NCI-H82 treated with DMSO at 0.1 percent for 48 hours (cell line): ENCODE data around the gene CRYL1.

ENCODE experiments used
- DNase-seq: peaks from one replicate; lab custom pipeline; 2025; ENCODE audit not compliant: unreplicated experiment; lab: John Stamatoyannopoulos, UW

CRYL1 gene

DNA sequence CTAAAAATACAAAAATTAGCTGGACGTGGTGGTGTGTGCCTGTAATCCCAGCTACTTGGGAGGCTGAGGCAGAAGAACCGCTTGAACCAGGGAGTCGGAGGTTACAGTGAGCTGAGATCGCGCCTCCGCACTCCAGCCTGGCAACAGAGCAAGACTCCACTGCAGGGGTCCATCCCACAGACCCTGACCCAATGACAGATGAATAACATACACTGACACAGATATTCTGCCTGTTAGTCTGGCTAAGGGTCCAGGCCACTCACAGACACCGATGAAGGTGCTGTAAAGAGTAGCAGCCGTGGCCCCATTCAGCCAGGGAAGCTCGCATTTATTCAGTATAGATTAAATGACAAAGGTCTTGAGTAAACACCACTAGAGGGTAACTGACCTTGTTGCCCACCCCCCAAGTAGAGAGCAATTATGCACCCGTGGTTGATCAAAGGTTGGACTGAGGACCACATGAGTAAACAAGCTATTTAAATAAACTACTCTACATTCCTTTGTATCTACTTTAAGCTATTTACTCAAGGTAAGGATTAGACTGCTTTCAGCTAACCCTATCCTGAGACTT is 8.5 kb upstream of the CRYL1 start:
- no peak for DNase-seq

- no peak for DNase-seq
Measured at GRCh38 chr13:20528452-20528851, 2.8 kb upstream of the CRYL1 start.

DNA sequence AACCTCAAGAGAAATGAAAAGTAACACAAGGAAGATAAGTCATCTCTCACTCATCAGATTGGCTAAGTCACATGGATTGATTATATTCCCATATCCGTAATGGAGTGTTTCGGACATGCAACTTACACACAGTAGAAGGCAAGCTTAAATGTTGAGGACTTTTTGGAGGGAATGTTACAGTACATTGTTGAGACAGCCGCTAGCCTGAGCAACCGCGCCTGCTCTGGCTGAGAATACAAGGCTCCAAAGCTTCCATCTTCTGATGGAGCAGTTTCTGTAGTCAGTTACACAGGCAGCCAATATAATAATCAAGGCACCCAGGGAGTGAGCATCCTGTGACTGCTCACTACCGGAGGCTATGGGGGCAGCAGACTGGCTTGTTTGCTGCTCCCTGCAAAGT is 1.0 kb upstream of the CRYL1 start:
- no peak for DNase-seq

GRCh38 chr13:20525144-20525600 is 485 bp downstream of the CRYL1 start:
- no peak for DNase-seq

DNA sequence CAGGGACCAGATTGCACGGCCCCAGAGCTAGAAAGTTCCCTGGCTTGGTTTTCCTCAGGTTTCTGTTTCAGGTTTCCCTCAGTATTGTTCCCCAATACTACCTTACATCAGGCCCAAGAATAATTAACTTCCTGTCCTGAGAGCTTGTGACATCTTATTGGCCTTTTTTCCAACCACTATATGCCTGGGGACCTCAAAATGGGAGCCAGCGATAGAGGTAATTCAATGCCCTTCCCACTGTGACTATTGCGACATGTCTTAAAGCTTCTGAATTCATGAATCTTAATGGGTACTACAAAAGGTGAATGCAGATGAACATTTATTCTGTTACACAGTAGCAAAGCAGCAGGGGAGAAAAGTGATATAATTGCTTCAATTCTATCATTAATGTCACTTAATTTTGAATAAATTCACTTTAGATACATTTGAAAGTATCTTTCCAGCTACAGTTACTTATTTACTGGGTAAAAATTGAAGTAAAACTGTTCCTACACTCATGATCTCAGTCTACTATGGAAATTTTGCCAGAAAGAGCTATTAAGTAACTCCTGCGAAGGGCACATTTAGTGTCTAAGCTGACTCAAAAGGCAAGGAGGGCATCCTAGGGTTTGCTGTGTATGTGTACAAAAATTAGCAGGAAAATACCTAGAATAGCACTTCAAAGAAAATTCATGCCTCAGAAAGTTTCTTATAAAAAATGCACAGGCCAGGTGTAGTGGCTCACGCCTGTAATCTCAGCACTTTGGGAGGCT is 4.1 kb downstream of the CRYL1 start:
- no peak for DNase-seq

DNA sequence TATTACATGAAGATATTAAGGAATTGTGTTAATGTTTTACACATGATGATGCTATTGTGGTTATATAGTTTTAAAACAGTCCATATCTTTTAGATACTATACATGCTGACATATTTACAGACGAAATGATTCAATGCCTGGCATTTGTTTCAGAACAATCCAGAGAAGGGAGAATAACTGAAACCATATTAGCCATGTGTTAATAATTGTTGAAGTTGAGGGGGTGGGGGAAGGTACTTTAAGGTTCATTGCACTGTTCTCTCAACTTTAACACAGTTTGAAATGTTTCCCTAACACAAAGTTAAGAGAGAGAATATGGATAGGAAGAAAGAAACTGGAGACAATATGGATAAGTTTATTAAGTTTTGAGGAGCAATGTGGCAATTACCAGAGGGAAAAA is 5.8 kb downstream of the CRYL1 start:
- DNase-seq: no peak

GRCh38 chr13:20518660-20519100 is 7.0 kb downstream of the CRYL1 start:
- no peak for DNase-seq

DNA sequence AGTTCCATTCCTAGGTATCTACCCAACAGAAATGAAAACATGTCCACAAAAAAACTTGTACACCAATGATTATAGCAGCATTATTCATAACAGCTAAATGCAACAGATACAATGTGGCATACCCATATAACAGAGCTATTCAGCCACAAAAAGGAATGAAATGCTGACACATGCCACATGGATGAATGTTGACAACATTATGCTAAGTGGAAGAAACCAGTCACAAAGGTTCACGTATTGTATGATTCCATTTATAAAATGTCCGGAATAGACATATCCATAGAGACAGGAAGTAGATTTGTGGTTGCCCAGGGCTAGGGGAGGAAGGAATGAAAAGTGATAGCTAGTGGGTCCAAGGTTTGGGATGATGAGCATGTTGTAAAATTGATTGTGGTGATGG is 10.8 kb downstream of the CRYL1 start:
- DNase-seq: no peak

- no peak for DNase-seq
Measured at GRCh38 chr13:20513466-20513995, 12.1 kb downstream of the CRYL1 start.

- no peak for DNase-seq
Measured at GRCh38 chr13:20512042-20512683, 13.5 kb downstream of the CRYL1 start.

- no peak for DNase-seq
Measured at GRCh38 chr13:20506696-20507095, 19.0 kb downstream of the CRYL1 start.

DNA sequence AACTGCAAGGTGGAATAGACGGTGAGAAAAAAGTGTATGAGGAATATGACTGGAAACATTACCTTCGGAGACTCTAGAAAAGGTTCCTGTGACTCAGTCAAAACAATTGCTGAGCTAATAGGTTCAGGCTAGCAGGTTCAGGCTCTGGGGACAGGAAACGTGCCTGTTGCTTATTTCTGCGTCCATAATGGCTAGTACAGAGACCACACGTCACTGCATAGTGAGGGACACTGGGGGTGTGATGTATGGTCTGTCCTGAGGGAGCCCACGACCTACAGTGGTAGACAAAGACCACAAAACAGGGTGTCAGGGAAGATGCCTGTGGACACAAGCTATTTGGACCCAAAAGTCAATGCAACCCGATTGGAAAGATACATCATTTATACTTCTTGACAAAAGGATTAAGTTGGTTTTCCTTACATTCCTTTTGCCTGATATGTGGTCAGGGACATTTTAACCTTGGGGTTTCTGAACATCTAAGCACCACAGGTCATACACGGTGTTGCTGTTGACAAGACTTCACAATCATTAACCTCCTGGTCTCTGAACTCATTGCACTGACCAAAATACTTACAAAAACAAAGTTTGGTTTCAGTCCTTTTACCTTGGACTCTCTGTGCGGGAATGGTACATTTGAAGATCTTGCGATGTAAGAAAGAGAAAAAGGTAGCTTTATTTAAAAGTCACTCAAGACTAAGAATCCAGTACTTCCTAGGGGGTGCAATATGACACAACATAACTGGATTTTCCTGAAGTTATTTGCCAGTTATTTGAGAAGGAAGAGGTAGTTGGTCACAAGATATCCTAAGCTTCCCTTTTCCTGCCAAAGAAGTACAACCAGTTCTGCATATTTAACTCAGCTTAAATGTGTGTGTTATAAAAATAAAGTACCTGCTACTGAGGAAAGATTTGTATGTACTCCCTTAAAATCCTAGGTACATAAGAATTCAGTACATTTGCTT is 20.0 kb downstream of the CRYL1 start:
- DNase-seq: no peak

DNA sequence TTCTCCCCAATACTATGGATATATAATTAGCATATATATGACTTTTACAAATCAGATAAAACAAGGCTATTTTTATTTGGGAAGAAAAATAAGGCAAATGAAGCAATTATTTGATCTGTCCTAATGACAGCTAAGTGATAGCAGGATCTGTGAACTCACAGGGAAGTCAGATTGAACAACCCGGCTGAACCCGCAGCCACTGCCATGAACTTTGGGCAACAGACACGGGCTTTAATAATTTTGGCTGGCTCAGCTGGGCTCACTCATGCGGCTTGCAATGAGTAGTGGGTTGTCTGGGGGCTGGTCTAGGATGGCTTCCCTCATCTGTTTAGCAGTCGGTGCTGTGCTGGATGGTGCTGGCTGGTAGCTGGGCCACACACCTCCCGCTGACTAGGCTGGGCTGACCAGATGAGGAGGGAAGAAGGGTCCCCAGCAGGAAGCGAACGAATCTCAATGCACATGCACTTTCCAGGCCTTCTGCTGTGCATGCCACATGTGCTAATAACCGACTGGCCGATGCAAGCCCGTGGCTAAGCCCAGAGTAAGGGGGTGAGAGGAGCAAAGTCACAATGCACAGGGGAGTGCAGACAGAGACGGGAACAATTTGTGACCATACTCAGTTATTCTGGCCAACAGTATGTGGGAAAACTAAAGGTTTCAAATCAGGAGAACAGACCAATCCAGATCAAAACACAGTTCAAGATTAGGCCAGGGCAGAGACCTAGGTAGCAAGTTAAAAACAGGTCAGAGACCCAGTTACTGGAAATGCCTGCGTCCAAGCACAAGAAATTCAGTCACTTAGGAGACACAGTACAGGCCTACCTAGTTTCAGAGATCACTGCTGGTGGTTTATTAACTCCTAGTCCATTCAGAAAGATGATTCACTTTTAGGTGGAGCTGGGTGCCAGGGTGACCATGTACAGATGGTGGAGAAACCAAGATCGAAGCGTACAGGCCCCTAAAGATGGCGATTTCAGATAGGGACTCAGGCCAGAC is 22.3 kb downstream of the CRYL1 start:
- no peak for DNase-seq

DNA sequence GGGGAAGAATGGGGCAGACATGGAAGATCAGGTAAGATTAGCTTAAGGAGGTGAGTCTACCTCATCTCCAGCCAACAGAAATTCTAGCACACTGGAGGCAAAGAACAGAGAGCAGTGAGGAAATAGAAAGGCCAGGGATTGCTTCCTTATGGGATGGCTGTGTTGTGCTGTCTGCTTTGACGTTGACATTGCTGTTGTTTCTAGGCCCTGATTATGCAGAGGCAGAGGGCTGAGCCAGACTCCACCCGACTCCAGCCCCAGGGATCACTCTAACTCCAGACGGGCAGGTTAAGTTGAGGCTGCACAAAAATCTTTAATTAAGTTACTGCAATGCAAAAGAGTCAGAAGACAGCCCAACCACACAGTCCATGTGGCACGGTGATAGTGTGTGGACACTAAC is 24.1 kb downstream of the CRYL1 start:
- DNase-seq: no peak

DNA sequence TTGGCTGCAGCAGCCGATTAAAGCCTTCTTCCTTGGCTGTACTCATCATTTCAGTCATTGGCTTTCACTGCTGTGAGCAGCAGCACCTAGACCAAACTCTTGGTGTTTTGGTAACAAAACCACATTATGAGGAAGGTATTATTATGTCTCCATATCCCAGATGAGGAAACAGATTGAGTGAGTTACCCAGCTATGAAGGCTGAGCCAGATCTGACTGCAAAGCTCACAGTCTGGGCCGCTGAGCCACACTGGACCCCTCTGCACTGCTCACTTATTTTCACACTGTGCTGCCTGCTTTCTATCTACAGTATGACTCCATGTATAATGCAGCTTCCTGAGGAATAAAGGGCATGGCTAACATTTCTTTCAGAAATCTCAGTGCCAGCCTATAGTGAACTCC is 24.5 kb downstream of the CRYL1 start:
- no peak for DNase-seq

GRCh38 chr13:20499986-20500385 is 25.7 kb downstream of the CRYL1 start:
- DNase-seq: no peak

- no peak for DNase-seq
Measured at GRCh38 chr13:20498659-20499058, 27.0 kb downstream of the CRYL1 start.

DNA sequence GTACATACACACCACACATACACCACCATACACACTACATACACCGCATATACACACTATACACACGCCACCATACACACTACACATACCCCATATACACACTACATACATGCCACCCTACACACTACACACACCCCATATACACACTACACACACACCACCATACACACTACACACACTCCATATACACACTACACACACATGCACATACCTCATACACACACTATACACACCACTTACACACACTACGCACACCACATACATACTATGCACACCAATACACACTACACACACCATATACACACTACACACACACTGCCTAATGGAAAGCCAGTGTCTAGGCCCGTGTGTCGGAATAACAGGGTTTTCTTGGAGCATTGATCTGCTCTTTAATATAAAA is 27.5 kb downstream of the CRYL1 start:
- no peak for DNase-seq

- DNase-seq: no peak
Measured at GRCh38 chr13:20497006-20497775, 28.5 kb downstream of the CRYL1 start.
